Measurements from ENCODE around the gene RIF1.

The RIF1 gene

GRCh38 chr2:151391436-151391835 lies 18.3 kb upstream of the RIF1 start:
- H4K20me1 ChIP-seq: no peaks in the 10 kb centered on the region
- H3K4me2 ChIP-seq: no peak overlapping the region
- H3K27me3 ChIP-seq: no peaks in the 10 kb centered on the region
- H3K27ac ChIP-seq: no peak overlapping the region
- peaks cover 6% of the 10 kb centered on the region for H3K9me3 ChIP-seq
- TF ChIP-seq Cebpa-rat (IDR thresholded peaks at IDR 0.05): no peak
- no peaks in the 10 kb centered on the region for H3K36me3 ChIP-seq
- no peaks in the 10 kb centered on the region for H3K4me1 ChIP-seq
- H3K4me3 ChIP-seq: no peak overlapping the region
- H3K9ac ChIP-seq: no peak overlapping the region

DNA sequence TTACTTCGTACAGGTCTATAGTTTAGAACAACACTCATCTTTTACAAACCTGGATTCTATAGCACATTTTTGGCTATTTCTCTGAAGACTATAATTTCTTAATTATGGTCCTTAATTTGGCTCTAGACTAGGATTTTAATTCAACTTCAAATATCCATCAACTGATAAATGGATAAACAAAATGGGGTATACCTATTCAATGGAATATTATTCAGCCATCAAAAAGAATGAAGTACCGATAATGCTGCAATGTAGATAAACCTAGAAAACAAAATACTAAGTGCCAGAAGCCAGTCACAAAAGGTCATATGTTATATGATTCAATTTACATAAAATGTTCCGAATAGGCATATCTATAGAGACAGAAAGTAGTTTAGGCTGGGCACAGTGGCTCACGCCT lies 15.2 kb upstream of the RIF1 start:
- Histone ChIP-seq H3K27ac (no peak overlapping the region), H3K9me3 (peaks cover 6% of the 10 kb centered on the region), H3K4me1 (no peaks in the 10 kb centered on the region), H3K9ac (no peak overlapping the region), H4K20me1 (no peaks in the 10 kb centered on the region), H3K4me3 (no peak overlapping the region), H3K27me3 (no peaks in the 10 kb centered on the region), H3K36me3 (no peaks in the 10 kb centered on the region), H3K4me2 (no peak overlapping the region)
- TF ChIP-seq Cebpa-rat (IDR thresholded peaks at IDR 0.05): no peak

DNA sequence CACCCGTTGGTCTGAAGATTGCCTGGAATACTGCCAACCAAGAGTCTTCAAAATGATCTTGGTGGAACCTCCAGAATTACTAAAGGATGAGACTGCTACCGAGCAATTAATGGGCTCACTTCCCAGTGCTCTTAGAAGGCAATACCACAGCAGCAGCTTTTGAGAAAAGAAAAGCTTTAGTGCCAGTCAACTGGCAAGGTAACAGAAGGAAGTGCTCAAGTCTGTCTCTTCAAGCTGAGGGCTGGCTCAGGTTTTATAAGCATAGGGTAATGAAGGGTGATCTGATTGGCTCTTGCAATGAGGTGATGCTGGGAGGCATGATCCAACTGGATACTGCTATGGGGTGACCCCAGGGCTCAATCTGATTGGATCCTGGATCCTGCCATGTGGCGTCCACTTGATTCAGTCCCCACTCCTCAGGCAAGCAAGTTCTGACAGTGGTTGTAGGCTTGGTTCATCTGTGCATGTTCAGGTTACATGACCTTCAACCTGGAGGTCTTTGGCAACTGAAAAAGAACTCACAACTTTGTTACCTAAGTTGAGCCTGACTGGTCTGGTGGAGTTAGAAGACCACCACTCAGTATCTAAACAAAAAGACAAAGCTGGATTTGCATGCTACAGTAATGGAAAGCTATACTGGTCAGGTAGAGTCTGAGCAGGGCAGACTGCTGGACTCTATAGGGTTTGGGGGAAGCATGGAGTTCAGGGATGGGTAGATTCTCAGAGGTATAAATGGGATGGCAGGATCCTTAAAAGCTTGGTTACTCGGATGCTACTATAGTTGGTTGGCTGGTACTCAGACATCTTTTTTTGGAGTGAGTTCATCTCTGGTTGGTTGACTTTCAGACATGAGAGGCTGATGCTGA lies 14.0 kb upstream of the RIF1 start:
- H3K9ac ChIP-seq: no peak overlapping the region
- H3K27ac ChIP-seq: no peak overlapping the region
- H3K4me2 ChIP-seq: no peak overlapping the region
- no peaks in the 10 kb centered on the region for H4K20me1 ChIP-seq
- H3K27me3 ChIP-seq: no peaks in the 10 kb centered on the region
- peaks cover 6% of the 10 kb centered on the region for H3K9me3 ChIP-seq
- no peaks in the 10 kb centered on the region for H3K4me1 ChIP-seq
- H3K36me3 ChIP-seq: no peaks in the 10 kb centered on the region
- no peak overlapping the region for H3K4me3 ChIP-seq
- TF ChIP-seq Cebpa-rat (IDR thresholded peaks at IDR 0.05): no peak

GRCh38 chr2:151399981-151400380 lies 9.7 kb upstream of the RIF1 start:
- H3K9ac ChIP-seq: no peak overlapping the region
- H3K4me3 ChIP-seq: no peak overlapping the region
- no peaks in the 10 kb centered on the region for H3K36me3 ChIP-seq

DNA sequence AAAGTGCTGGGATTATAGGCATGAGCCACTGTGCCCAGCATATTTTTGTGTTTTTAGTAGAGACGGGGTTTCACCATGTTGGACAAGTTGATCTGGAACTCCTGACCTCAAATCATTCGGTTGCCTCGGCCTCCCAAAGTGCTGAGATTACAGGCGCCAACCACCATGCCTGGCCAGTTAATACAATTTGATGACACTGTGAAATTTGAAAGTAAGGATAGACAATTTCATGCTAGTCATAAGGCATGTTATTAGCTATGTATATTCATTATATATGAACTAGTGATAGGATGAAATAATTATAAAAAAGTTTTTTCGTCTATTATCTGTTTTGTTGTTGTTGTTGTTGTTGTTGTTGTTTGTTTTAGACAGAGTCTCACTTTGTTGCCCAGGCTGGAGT lies 8.6 kb upstream of the RIF1 start:
- Histone ChIP-seq H3K36me3 (no peaks in the 10 kb centered on the region), H3K4me3 (no peak overlapping the region), H3K27ac (no peak overlapping the region), H4K20me1 (no peaks in the 10 kb centered on the region), H3K27me3 (no peaks in the 10 kb centered on the region), H3K4me2 (no peak overlapping the region), H3K9ac (no peak overlapping the region), H3K4me1 (no peaks in the 10 kb centered on the region), H3K9me3 (no peaks in the 10 kb centered on the region)
- TF ChIP-seq Cebpa-rat (IDR thresholded peaks at IDR 0.05): no peak

More at GRCh38 chr2:151399981-151400380, 9.7 kb upstream of the RIF1 start:
- TF ChIP-seq Cebpa-rat (IDR thresholded peaks at IDR 0.05): no peak
- 0 out of 2 replicates have a peak, but pooled peaks cover 2% of the 10 kb centered on the region for H3K9me3 ChIP-seq
- H3K27ac ChIP-seq: no peak overlapping the region
- no peak overlapping the region for H3K4me2 ChIP-seq
- no peaks in the 10 kb centered on the region for H3K4me1 ChIP-seq
- H4K20me1 ChIP-seq: no peaks in the 10 kb centered on the region
- no peaks in the 10 kb centered on the region for H3K27me3 ChIP-seq

- H3K4me1 ChIP-seq: no peaks in the 10 kb centered on the region
- no peaks in the 10 kb centered on the region for H3K27me3 ChIP-seq
- no peak for TF ChIP-seq Cebpa-rat (IDR thresholded peaks at IDR 0.05)
- H3K4me3 ChIP-seq: no peak overlapping the region
- no peak overlapping the region for H3K4me2 ChIP-seq
- no peak overlapping the region for H3K9ac ChIP-seq
- H4K20me1 ChIP-seq: no peaks in the 10 kb centered on the region
- no peaks in the 10 kb centered on the region for H3K9me3 ChIP-seq
- H3K27ac ChIP-seq: no peak overlapping the region
- H3K36me3 ChIP-seq: no peaks in the 10 kb centered on the region
Measured at GRCh38 chr2:151403914-151404313, 5.8 kb upstream of the RIF1 start.

- Histone ChIP-seq H3K27ac (no peak overlapping the region), H3K9me3 (no peaks in the 10 kb centered on the region), H3K4me1 (no peaks in the 10 kb centered on the region), H3K4me3 (no peak overlapping the region), H4K20me1 (peaks cover 3% of the 10 kb centered on the region; the same call in 1 of the 2 replicates), H3K9ac (no peak overlapping the region), H3K36me3 (no peaks in the 10 kb centered on the region), H3K27me3 (no peaks in the 10 kb centered on the region), H3K4me2 (no peak overlapping the region)
- no peak for TF ChIP-seq Cebpa-rat (IDR thresholded peaks at IDR 0.05)
Measured at GRCh38 chr2:151405376-151405775, 4.3 kb upstream of the RIF1 start.

DNA sequence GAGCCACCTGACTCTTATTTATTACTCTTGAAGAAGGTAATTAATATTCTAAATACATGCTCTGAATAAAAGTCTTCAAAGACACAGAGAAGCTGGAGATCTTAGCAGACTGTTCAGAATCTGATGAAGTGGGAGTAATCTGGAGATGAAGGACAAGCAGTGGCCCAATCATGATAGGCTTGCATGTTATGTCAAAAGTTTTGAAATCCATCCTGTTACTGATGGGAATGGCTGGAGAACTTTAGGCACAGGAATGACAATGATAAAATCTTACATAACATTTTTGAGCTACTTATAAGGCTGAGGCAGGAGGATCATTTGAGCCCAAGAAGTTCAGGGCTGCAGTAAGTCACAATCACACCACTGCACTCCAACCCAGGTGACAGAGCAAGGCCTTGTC lies 2.4 kb upstream of the RIF1 start:
- peaks cover 10% of the 10 kb centered on the region for H3K4me1 ChIP-seq
- H4K20me1 ChIP-seq: peaks cover 22% of the 10 kb centered on the region
- H3K9me3 ChIP-seq: no peaks in the 10 kb centered on the region
- no peak overlapping the region for H3K4me3 ChIP-seq
- peaks cover 7% of the 10 kb centered on the region for H3K36me3 ChIP-seq
- no peaks in the 10 kb centered on the region for H3K27me3 ChIP-seq
- H3K27ac ChIP-seq: no peak overlapping the region
- H3K9ac ChIP-seq: no peak overlapping the region
- H3K4me2 ChIP-seq: no peak overlapping the region
- TF ChIP-seq Cebpa-rat (IDR thresholded peaks at IDR 0.05): no peak

DNA sequence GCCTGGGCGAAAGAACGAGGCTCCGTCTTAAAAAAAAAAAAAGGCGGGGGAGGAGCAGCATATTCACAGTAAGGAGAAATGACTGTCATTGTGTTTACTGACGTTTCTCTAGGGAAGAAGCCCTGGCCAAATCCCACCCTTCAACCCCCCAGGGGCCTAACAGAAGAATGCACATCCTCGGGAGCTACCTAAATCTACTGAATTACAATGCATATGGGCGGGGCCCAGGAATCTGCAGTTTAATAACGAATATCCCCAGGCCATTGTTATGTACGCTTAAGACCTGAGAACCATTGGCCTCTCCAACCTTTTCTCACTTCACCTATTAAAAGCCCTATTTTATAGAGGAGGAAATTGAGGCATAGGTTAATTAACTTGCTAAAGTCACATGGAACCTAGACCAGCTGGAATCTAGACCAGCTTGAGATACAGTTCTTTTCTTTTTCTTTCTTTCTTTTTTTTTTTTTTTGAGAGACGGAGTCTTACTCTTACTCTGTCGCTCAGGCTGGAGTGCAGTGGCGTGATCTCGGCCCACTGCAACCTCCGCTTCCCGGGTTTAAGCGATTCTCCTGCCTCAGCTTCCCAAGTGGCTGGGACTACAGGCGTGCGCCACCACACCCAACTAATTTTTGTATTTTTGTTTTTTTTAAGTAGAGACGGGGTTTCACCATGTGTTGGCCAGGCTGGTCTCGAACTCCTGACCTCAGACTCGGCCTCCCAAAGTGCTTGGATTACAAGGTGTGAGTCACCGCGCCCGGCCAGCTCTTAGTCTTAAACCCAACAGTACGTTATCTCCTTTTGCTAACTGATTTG lies 708 bp upstream of the RIF1 start:
- peak overlapping the region; percentile 100 for H3K4me3 ChIP-seq
- H3K36me3 ChIP-seq: peaks cover 24% of the 10 kb centered on the region
- H3K9ac ChIP-seq: peak overlapping the region; percentile 99; the same call in 1 of the 2 replicates
- H3K27me3 ChIP-seq: no peaks in the 10 kb centered on the region
- H3K4me2 ChIP-seq: peak overlapping the region; percentile 34
- H4K20me1 ChIP-seq: peaks cover 39% of the 10 kb centered on the region
- no peaks in the 10 kb centered on the region for H3K9me3 ChIP-seq
- no peak for TF ChIP-seq Cebpa-rat (IDR thresholded peaks at IDR 0.05)
- peaks cover 10% of the 10 kb centered on the region for H3K4me1 ChIP-seq
- peak overlapping the region; percentile 94 for H3K27ac ChIP-seq

DNA sequence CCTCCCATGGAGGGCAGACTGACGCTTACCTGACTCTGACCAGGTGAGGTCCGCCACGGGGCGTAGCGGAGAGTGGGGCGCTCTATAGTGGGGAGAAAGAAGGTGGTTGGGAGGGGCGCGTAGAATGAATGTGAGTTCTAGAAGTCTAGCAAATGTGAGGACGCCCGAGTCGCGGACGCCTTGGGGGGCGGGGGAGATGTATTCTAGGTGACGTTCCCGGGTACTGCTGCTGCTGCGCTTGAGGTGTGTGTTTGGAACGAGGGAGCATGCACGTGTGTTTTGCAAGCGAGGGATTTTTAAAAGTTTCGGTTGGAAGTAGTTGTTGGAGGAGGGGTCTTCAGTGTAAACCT lies 758 bp downstream of the RIF1 start:
- peaks cover 39% of the 10 kb centered on the region for H3K36me3 ChIP-seq
- peak overlapping the region; percentile 90 for H3K4me2 ChIP-seq
- H3K27ac ChIP-seq: peak overlapping the region; percentile 94
- H4K20me1 ChIP-seq: peaks cover 51% of the 10 kb centered on the region
- H3K9me3 ChIP-seq: no peaks in the 10 kb centered on the region
- peak overlapping the region; percentile 100 for H3K4me3 ChIP-seq
- H3K4me1 ChIP-seq: peaks cover 10% of the 10 kb centered on the region
- TF ChIP-seq Cebpa-rat (IDR thresholded peaks at IDR 0.05): no peak
- H3K9ac ChIP-seq: peak overlapping the region; percentile 99
- no peaks in the 10 kb centered on the region for H3K27me3 ChIP-seq
